ENCODE results near the gene P2RX4.
"Not testable (repeated sequence)": the region's sequence is repeated elsewhere in the genome, so short reads cannot be mapped to it uniquely, and the experiment has no call there.

P2RX4 gene

DNA sequence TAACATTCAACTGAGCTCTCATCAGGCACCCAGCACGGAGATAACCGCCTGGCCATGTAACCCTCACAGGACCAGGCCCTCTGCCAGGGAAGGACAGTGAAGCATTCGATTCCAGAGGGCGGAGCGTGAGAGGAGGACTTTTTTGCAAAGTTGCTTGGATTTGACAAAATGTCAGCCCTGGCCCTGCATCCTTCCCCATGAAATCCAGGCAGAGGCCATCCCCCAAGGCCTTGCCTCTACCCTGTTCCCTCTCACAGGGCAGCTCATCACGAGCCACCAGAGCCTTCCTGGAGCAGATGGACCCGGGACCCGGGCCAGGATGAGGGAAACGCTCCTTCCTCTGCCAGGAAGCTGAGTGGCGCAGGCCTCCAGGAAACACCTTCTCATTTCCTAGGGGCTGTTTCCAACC, 69.6 kb downstream of the P2RX4 start:
- Histone ChIP-seq H3K27me3 (ENCODE audit: insufficient read depth, insufficient read length) (no peaks in the 10 kb centered on the region), H3K36me3 (ENCODE audit: insufficient read depth, insufficient read length, low read length) (peaks cover 7% of the 10 kb centered on the region), H3K9me3 (ENCODE audit: insufficient read depth, low read length) (no peaks in the 10 kb centered on the region), H3K9ac (ENCODE audit: insufficient read length, low read depth) (peak overlapping the region; percentile 25), H3K4me3 (ENCODE audit: insufficient read length, low read depth) (no peak overlapping the region), H3K4me1 (ENCODE audit: insufficient read depth, insufficient read length) (peaks cover 7% of the 10 kb centered on the region)
- no peak for DNase-seq (ENCODE audit: low read depth, low spot score)
- TF ChIP-seq YY1 (IDR thresholded peaks at IDR 0.05; ENCODE audit: insufficient read depth, insufficient read length), result no peak

DNA sequence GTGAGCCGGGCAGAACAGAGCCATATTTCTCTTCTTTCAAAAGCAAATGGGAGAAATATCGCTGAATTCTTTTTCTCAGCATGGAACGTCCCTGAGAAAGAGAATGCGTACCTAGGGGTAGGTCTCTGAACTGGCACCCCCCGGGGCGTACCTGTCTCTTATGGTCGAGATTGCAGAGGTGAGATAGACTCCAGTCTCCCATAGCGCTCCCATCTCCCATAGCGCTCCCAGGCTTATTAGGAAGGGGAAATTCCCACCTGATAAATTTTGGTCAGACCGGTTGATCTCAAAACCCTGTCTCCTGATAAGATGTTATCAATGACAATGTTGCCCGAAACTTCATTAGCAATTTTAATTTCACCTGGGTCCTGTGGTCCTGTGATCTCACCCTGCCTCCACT, 70.6 kb downstream of the P2RX4 start:
- not testable (repeated sequence) for DNase-seq (ENCODE audit: low read depth, low spot score); H3K9me3 ChIP-seq (ENCODE audit: insufficient read depth, low read length); H3K36me3 ChIP-seq (ENCODE audit: insufficient read depth, insufficient read length, low read length); H3K9ac ChIP-seq (ENCODE audit: insufficient read length, low read depth); H3K27me3 ChIP-seq (ENCODE audit: insufficient read depth, insufficient read length); H3K4me1 ChIP-seq (ENCODE audit: insufficient read depth, insufficient read length); H3K4me3 ChIP-seq (ENCODE audit: insufficient read length, low read depth)

DNA sequence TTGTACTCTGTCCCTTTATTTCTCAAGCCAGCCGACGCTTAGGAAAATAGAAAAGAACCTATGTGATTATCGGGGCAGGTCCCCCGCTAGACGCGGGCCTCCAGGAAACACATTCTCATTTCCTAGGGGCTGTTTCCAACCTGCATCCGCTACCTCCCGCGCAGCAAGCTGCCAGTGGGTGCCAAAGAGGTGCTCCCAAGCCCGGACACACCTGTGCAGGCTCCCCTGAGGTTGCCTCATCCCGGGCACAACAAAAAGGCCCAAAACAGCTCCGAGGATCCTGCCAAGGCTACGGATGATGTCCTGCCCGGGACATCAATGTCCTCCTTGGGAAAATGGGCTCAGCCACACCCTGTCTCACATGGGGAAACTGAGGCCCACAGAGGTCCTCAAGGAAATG, 71.2 kb downstream of the P2RX4 start:
- H3K9ac ChIP-seq (ENCODE audit: insufficient read length, low read depth); H3K36me3 ChIP-seq (ENCODE audit: insufficient read depth, insufficient read length, low read length); H3K4me3 ChIP-seq (ENCODE audit: insufficient read length, low read depth): not testable (repeated sequence)

DNA sequence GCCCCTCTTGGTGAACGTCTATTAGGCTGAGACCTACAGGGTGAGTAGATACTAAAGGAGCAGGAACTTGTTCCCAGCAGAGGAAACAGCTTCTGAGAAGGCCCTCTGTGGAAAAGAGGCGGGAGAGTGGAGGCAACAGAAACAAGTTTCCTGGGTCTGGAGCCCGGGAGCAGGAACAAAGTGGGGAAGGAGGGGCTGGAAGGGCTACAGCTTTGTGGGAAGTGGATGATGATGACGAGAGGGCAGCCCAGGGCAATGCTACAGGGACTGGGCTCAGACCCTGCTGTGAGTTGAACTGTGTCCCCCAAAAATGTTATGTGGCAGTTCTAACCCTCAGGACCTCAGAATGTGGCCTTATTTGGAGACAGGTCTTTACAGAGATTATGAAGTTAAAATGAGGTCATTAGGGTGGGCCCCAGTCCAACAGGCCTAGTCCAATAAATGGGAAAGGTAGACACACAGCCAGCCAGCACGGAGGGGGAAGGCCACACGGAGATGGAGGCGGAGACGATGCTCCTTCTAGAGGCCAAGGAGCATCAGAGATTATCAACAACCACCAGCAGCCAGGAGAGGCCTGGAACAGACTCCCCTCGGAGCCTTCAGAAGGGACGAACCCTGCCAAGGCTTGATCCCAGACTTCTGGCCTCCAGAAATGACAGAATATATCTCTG, 72.3 kb downstream of the P2RX4 start:
- Histone ChIP-seq H3K4me3 (ENCODE audit: insufficient read length, low read depth) (no peak overlapping the region), H3K27me3 (ENCODE audit: insufficient read depth, insufficient read length) (no peaks in the 10 kb centered on the region), H3K9ac (ENCODE audit: insufficient read length, low read depth) (no peak overlapping the region), H3K36me3 (ENCODE audit: insufficient read depth, insufficient read length, low read length) (peaks cover 6% of the 10 kb centered on the region), H3K9me3 (ENCODE audit: insufficient read depth, low read length) (no peaks in the 10 kb centered on the region), H3K4me1 (ENCODE audit: insufficient read depth, insufficient read length) (peaks cover 7% of the 10 kb centered on the region)
- TF ChIP-seq ZNF274 (IDR thresholded peaks at IDR 0.05; ENCODE audit: low read depth, low read length) (no peak), SUZ12 (IDR thresholded peaks at IDR 0.05; ENCODE audit: extremely low read depth, insufficient read depth, insufficient read length) (no peak), YY1 (IDR thresholded peaks at IDR 0.05; ENCODE audit: insufficient read depth, insufficient read length) (no peak)
- DNase-seq (ENCODE audit: low read depth, low spot score), result no peak

More for the DNA sequence above, 71.2 kb downstream of the P2RX4 start:
- not testable (repeated sequence) for DNase-seq (ENCODE audit: low read depth, low spot score); H3K27me3 ChIP-seq (ENCODE audit: insufficient read depth, insufficient read length); H3K9me3 ChIP-seq (ENCODE audit: insufficient read depth, low read length); H3K4me1 ChIP-seq (ENCODE audit: insufficient read depth, insufficient read length)

DNA sequence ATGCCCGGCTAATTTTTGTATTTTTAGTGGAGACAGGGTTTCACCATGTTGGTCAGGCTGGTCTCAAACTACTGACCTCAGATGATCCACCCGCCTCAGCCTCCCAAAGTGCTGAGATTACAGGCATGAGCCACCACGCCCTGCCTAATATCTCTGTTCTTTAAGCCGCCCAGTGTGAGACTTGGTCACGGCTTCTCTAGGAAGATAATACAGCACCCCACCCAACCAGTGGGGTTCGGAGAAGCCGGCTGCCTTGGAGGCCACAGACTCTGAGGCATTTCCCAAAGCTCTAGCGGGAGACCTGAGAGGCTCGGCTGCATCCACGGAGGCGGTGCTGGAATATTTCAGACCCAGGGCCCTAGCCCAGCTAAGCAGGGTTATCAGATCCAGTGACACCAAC, 73.0 kb downstream of the P2RX4 start:
- H3K9ac ChIP-seq (ENCODE audit: insufficient read length, low read depth); H3K36me3 ChIP-seq (ENCODE audit: insufficient read depth, insufficient read length, low read length); H3K27me3 ChIP-seq (ENCODE audit: insufficient read depth, insufficient read length); DNase-seq (ENCODE audit: low read depth, low spot score); H3K9me3 ChIP-seq (ENCODE audit: insufficient read depth, low read length); H3K4me1 ChIP-seq (ENCODE audit: insufficient read depth, insufficient read length); H3K4me3 ChIP-seq (ENCODE audit: insufficient read length, low read depth): not testable (repeated sequence)

DNA sequence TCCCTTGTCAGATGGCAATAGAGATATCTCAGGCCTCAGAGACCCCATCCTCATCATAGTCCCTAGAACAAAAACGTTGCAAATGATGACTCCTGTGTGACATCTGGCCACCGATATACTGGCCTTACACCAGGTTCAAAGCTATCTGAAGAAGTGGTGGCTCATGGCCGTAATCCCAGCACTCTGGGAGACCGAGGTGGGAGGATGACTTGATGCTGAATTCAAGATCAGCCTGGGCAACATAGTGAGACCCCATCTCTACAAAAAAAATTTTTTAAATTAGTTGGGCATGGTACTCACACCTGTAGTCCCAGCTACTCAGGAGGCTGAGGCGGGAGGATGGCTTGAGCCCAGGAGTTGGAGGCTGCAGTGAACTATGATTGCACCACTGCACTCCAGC, 73.5 kb downstream of the P2RX4 start:
- DNase-seq (ENCODE audit: low read depth, low spot score), result no peak

More for the DNA sequence above, 73.5 kb downstream of the P2RX4 start:
- Histone ChIP-seq H3K36me3 (ENCODE audit: insufficient read depth, insufficient read length, low read length) (peaks cover 6% of the 10 kb centered on the region), H3K27me3 (ENCODE audit: insufficient read depth, insufficient read length) (no peaks in the 10 kb centered on the region), H3K4me1 (ENCODE audit: insufficient read depth, insufficient read length) (peaks cover 11% of the 10 kb centered on the region), H3K4me3 (ENCODE audit: insufficient read length, low read depth) (no peak overlapping the region), H3K9ac (ENCODE audit: insufficient read length, low read depth) (no peak overlapping the region), H3K9me3 (ENCODE audit: insufficient read depth, low read length) (no peaks in the 10 kb centered on the region)
- no peak for TF ChIP-seq SUZ12 (IDR thresholded peaks at IDR 0.05; ENCODE audit: extremely low read depth, insufficient read depth, insufficient read length)
